Liver (tissue), 9 donors: Measurements from ENCODE around the gene SLU7. TPM values are rescaled to one million over a fixed set of nuclear protein-coding genes. Genes with fewer than 3 reads are reported as not detected.

ENCODE experiments used
- DNase-seq: peaks from one replicate; pipeline ENCODE4 v3.0.0-alpha.2; 2017; ENCODE audit warnings: low spot score
- H3K27ac ChIP-seq, 2 donors: one replicate each; pipeline ENCODE4 v1.7.0; 2013; ENCODE audit warnings: inconsistent platforms in 2 of 2, low read length in 2 of 2, control low read depth in 1 of 2, low read depth in 1 of 2, mild to moderate bottlenecking in 1 of 2
- H3K27me3 ChIP-seq, 4 donors: one replicate each; pipeline versions ENCODE4 v1.6.1 to v1.7.0; 2013; ENCODE audit warnings: low read length in 3 of 4, inconsistent platforms in 1 of 4, mild to moderate bottlenecking in 1 of 4, moderate library complexity in 1 of 4; ENCODE audit not compliant: control insufficient read depth in 4 of 4, insufficient read depth in 4 of 4
- H3K36me3 ChIP-seq, 4 donors: one replicate each; pipeline versions ENCODE4 v1.6.1 to v1.7.0; 2013; ENCODE audit warnings: low read length in 3 of 4, mild to moderate bottlenecking in 3 of 4, low read depth in 1 of 4, moderate library complexity in 1 of 4; ENCODE audit not compliant: control insufficient read depth in 4 of 4, insufficient read depth in 3 of 4
- H3K4me1 ChIP-seq, 4 donors: one replicate each; pipeline versions ENCODE4 v1.6.1 to v1.7.0; 2013; ENCODE audit warnings: low read length in 3 of 4, mild to moderate bottlenecking in 3 of 4, moderate library complexity in 1 of 4; ENCODE audit not compliant: control insufficient read depth in 4 of 4, insufficient read depth in 4 of 4
- H3K4me3 ChIP-seq, 3 donors: one replicate each; pipeline versions ENCODE4 v1.6.1 to v1.7.0; 2013; ENCODE audit warnings: low read length in 3 of 3, control low read depth in 1 of 3, low read depth in 1 of 3, mild to moderate bottlenecking in 1 of 3
- H3K9ac ChIP-seq, 2 donors: one replicate each; pipeline ENCODE4 v1.7.0; 2013; ENCODE audit warnings: low read length in 2 of 2, mild to moderate bottlenecking in 2 of 2, moderate library complexity in 2 of 2, control low read depth in 1 of 2, low read depth in 1 of 2
- H3K9me3 ChIP-seq, 4 donors: one replicate each; pipeline versions ENCODE4 v1.6.1 to v1.7.0; 2013; ENCODE audit warnings: low read length in 3 of 4; ENCODE audit not compliant: control insufficient read depth in 4 of 4
- EGR1 ChIP-seq, 2 donors: IDR thresholded peaks; 2 replicates each; pipeline ENCODE4 v1.6.1; 2016 to 2018; ENCODE audit warnings: antibody characterized with exemption in 2 of 2, low read depth in 2 of 2
- FOXA1 ChIP-seq: IDR thresholded peaks from 2 replicates; pipeline ENCODE4 v1.6.1; 2016; ENCODE audit warnings: antibody characterized with exemption
- FOXA2 ChIP-seq: IDR thresholded peaks from 2 replicates; pipeline ENCODE4 v1.6.1; 2016; ENCODE audit warnings: antibody characterized with exemption
- GABPA ChIP-seq, 2 donors: IDR thresholded peaks in 1 of 2; conservative IDR thresholded peaks in 1 of 2; 2 replicates each; pipeline ENCODE4 v1.6.1; 2016; ENCODE audit warnings: antibody characterized with exemption in 2 of 2, mild to moderate bottlenecking in 1 of 2, moderate library complexity in 1 of 2
- HNF4G ChIP-seq: IDR thresholded peaks from 2 replicates; pipeline ENCODE4 v1.6.1; 2016; ENCODE audit warnings: antibody characterized with exemption
- RAD21 ChIP-seq, 2 donors: IDR thresholded peaks; 2 replicates each; pipeline ENCODE4 v1.6.1; 2016; ENCODE audit warnings: antibody characterized with exemption in 2 of 2, mild to moderate bottlenecking in 2 of 2
- REST ChIP-seq: IDR thresholded peaks from 2 replicates; pipeline ENCODE4 v1.6.1; 2016; ENCODE audit warnings: antibody characterized with exemption, mild to moderate bottlenecking
- RXRA ChIP-seq, 2 donors: IDR thresholded peaks; 2 replicates each; pipeline ENCODE4 v1.6.1; 2017 to 2018; ENCODE audit warnings: antibody characterized with exemption in 2 of 2, mild to moderate bottlenecking in 1 of 2
- SP1 ChIP-seq: IDR thresholded peaks from 2 replicates; pipeline ENCODE4 v1.6.1; 2018; ENCODE audit warnings: antibody characterized with exemption, mild to moderate bottlenecking
- TAF1 ChIP-seq: conservative IDR thresholded peaks from 2 replicates; pipeline ENCODE4 v1.6.1; 2016; ENCODE audit warnings: antibody characterized with exemption, mild to moderate bottlenecking
- ZBTB33 ChIP-seq: IDR thresholded peaks from 2 replicates; pipeline ENCODE4 v1.6.1; 2016; ENCODE audit warnings: antibody characterized with exemption
- WGBS: extraction: QIAGEN DNeasy Blood & Tissue Kit; methylation state at CpG from one replicate; pipeline ENCODE4 v1.1.7; 2013; 5-methylcytosine and 5-hydroxymethylcytosine counted together
- polyA plus RNA-seq, 2 donors: library from polyadenylated mRNA; stranded (reverse) in 1 of 2; unstranded in 1 of 2; fragments of 200-250 nt in 1 of 2; fragments of >200 nt in 1 of 2; fragmentation: Nextera tagmentation in 1 of 2; extraction: Ambion mirVana in 1 of 2; gene quantifications; one replicate each; pipeline versions ENCODE4 v1.2.1 to v1.2.3, GENCODE V29; 2013 to 2015
- total RNA-seq, 2 donors: library from RNA; depleted of rRNA; stranded (reverse); fragments of >200 nt; gene quantifications; one replicate each; pipeline ENCODE4 v1.2.3, GENCODE V29; 2014
- donor health status: healthy.
- donor health status: healthy.
- donor health status: healthy.
- donor health status: healthy.
- donor health status: healthy.

The SLU7 gene
- total and polyA plus RNA-seq, 4 donors = 7.1 to 21.8 (median 17.6) TPM

GRCh38 chr5:160466116-160466515 lies 47.2 kb upstream of the SLU7 start (continued):
- TF ChIP-seq HNF4G (no peak), EGR1 (IDR thresholded peaks at IDR 0.05; ENCODE audit: low read depth in 2 of 2) (no peak), GABPA (IDR thresholded peaks at IDR 0.05 in 1 of 2, conservative IDR thresholded peaks at IDR 0.05 in 1 of 2) (no peak), RXRA (IDR thresholded peaks at IDR 0.05) (no peak), TAF1 (no peak), ZBTB33 (no peak)

GRCh38 chr5:160464466-160464797 lies 45.6 kb upstream of the SLU7 start:
- TF ChIP-seq FOXA1 (no peak), REST (no peak), RXRA (IDR thresholded peaks at IDR 0.05) (no peak), FOXA2 (no peak), RAD21 (IDR thresholded peaks at IDR 0.05) (no peak), SP1 (no peak)
- H3K4me3 ChIP-seq = no peak overlapping the region
- H3K4me1 ChIP-seq = peaks cover 2 to 13% (median 13%) of the 10 kb centered on the region in 4 donors
- WGBS = 62% methylated on average over 4 of the region's 4 CpGs
- no peak overlapping the region for H3K9ac ChIP-seq
- H3K36me3 ChIP-seq = no peaks in the 10 kb centered on the region
- no peak overlapping the region for H3K27ac ChIP-seq
- H3K27me3 ChIP-seq = peaks cover 0 to 3% (median under 1%) of the 10 kb centered on the region in 4 donors
- H3K9me3 ChIP-seq = no peaks in the 10 kb centered on the region
- DNase-seq = no peak

GRCh38 chr5:160463740-160464465 lies 45.0 kb upstream of the SLU7 start:
- DNase-seq = no peak
- WGBS = 56% methylated on average over 7 of the region's 7 CpGs
- Histone ChIP-seq H3K27ac (no peak overlapping the region), H3K9ac (no peak overlapping the region), H3K27me3 (peaks cover 0 to 3% (median under 1%) of the 10 kb centered on the region in 4 donors), H3K4me3 (no peak overlapping the region), H3K36me3 (no peaks in the 10 kb centered on the region), H3K9me3 (no peaks in the 10 kb centered on the region), H3K4me1 (peaks cover 2 to 13% (median 13%) of the 10 kb centered on the region in 4 donors)
- TF ChIP-seq GABPA (IDR thresholded peaks at IDR 0.05 in 1 of 2, conservative IDR thresholded peaks at IDR 0.05 in 1 of 2) (no peak), FOXA1 (no peak), SP1 (no peak), RXRA (IDR thresholded peaks at IDR 0.05) (no peak)
